GM12864 (cell line): ENCODE measurements around the gene GATC.
"Not testable (repeated sequence)": the region's sequence is repeated elsewhere in the genome, so short reads cannot be mapped to it uniquely, and the experiment has no call there.

Experiments used
- DNase-seq: peaks from one replicate; pipeline ENCODE4 v3.0.0-alpha.2; 2011; ENCODE audit warnings: low read depth
- H3K4me3 ChIP-seq: 2 replicates; pipeline ENCODE4 v1.5.1; 2011; ENCODE audit warnings: mild to moderate bottlenecking, low read depth, low read length, control low read depth
- CTCF ChIP-seq: IDR thresholded peaks from 2 replicates; pipeline ENCODE4 v1.5.1; 2011; ENCODE audit warnings: low read depth, mild to moderate bottlenecking, moderate library complexity, low read length, control low read depth, inconsistent platforms; ENCODE audit errors: missing control alignments

The GATC gene

DNA sequence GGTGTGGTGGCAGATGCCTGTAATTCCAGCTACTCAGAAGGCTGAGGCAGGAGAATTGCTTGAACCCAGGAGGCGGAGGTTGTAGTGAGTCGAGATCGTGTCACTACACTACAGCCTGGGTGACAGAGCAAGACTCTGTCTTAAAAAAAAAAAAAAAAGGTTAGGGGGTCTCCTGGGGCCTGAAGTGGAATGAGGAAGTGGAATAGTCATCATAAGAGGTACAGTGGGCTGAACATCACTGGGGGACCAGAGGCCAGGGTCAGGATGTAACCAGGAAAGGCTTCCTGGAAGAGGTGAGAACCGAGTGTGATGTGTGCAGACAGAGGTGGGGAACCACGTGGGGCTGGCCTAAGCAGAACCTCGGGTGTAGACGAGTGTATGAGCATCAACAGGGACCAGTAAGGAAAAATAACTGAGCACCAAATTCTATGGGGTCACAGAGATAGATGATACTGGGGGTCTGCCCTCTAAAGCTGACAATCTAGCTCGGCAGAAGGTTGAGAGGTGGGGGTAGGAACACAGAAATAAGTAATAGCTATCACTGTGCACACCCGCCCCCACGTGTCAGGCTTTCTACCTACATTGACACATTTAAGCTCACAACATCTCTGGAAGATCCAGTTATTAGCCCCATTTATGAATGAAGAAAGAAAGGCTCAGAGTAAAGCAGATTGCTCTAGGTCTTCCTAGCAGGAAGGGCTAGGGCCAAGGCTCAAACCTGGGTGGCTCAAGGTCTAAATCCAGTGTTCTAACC, 13.3 kb upstream of the GATC start:
- no peak overlapping the region for H3K4me3 ChIP-seq
- TF ChIP-seq CTCF: no peak
- no peak for DNase-seq

- peak within 1 kb of the TSS; percentile 93 for H3K4me3 ChIP-seq
- peak; percentile 99 for DNase-seq
- TF ChIP-seq CTCF: no peak
These were observed 8.3 kb upstream of the GATC start, which contains the start of gene COX6A1 for GRCh38 chr12:120437735-120438494. Gene COX6A1, plus strand, starts transcription at chr12:120438113. Its CDS starts 14 bp downstream, at chr12:120438127.

GRCh38 chr12:120438495-120439198, 7.6 kb upstream of the GATC start:
- H3K4me3 ChIP-seq: peak overlapping the region; percentile 93
- TF ChIP-seq CTCF: no peak
- no peak for DNase-seq

GRCh38 chr12:120439646-120440247, 6.5 kb upstream of the GATC start:
- H3K4me3 ChIP-seq: no peak overlapping the region; the same call in 1 of the 2 replicates
- peak; percentile 81 for TF ChIP-seq CTCF
- DNase-seq: peak; percentile 49

DNA sequence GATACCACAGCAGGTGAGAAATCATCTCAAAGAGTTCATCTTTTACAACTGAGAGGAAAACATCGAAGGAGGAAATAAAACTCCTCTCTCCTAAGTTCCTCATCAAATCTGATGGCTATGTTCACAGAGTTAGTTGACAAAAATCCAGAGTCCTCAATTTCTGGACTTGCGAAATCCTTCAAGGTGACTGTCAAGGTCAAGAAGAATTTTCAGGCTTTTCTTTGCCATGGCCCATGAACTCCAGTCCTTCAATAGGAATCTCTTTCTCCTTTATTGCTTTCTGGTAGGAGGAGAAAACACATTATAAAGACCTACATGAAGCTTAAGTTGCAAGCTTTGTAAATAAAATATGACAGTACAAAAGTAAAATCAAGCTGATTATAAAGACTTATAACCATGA, 1.6 kb upstream of the GATC start:
- no peak for DNase-seq
- TF ChIP-seq CTCF: no peak
- H3K4me3 ChIP-seq: no peak overlapping the region; the same call in 1 of the 2 replicates

DNA sequence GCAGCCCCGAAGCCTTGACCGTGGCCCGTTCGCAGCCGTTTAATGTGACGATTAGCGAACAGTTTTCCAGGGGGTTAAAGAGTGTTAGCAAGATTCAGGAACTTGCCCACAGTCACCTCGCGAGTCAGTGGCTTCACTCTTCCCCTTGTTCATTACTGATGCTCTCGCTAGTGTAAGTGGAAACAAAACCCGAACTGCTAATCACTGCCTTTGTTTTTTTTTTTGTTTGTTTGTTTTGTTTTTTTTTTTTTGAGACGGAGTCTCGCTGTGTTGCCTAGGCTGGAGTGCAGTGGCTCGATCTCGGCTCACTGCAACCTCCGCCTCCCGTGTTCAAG, 567 bp downstream of the GATC start:
- peak overlapping the region; percentile 93 for H3K4me3 ChIP-seq
- not testable (repeated sequence) for DNase-seq

- DNase-seq: no peak
- no peak overlapping the region for H3K4me3 ChIP-seq
These were observed 1.7 kb downstream of the GATC start for GRCh38 chr12:120447992-120448391.

DNA sequence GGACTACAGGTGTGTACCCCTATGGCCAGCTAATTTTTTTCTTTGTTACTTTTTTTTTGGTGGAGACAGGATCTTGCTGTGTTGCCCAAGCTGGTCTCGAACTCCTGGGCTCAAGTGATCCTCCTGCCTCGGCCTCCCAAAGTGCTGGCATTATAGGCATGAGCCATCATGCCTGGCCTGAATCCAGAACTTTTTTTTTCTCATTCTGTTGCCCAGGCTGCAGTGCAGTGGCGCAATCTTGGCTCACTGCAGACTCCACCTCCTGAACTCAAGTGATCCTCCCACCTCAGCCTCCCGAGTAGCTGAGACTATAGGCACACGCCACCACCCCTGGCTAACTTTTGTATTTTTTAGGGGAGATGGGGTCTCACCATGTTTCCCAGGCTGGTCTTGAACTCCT, 6.3 kb downstream of the GATC start:
- not testable (repeated sequence) for DNase-seq, H3K4me3 ChIP-seq

More at GRCh38 chr12:120447992-120448391, 1.7 kb downstream of the GATC start:
- no peak for TF ChIP-seq CTCF
